HEK293 (cell line): Measurements from ENCODE around the gene ALOX12.

Experiments
- CTCF ChIA-PET: fragments of 350-600 bp; formaldehyde crosslinking; extraction: SDS; loops from one replicate; lab custom pipeline; 2021; ENCODE audit warnings: antibody characterized with exemption; lab: Yijun Ruan, JAX
- POLR2A ChIA-PET: fragments of 300-600 bp; formaldehyde crosslinking; extraction: SDS; loops from one replicate; lab custom pipeline; 2020; ENCODE audit warnings: antibody characterized with exemption, inconsistent platforms; lab: Yijun Ruan, JAX
- H3K27ac ChIP-seq: fragments of 200-500 bp; sonication (Bioruptor generic); 2 replicates; pipeline ENCODE4 v1.5.1; 2014; ENCODE audit warnings: low read depth, low read length, control low read depth, inconsistent platforms; ENCODE audit errors: extremely low read depth
- H3K36me3 ChIP-seq, 2 experiments: fragments of 200-500 bp in 1 of 2; sonication (Bioruptor generic) in 1 of 2; 1 replicate in 1 of 2; 2 replicates in 1 of 2; pipeline ENCODE4 v1.5.1; 2014 to 2017; ENCODE audit warnings: inconsistent platforms in 2 of 2, low read length in 2 of 2; ENCODE audit not compliant: control insufficient read depth in 2 of 2, insufficient read depth in 1 of 2
- H3K4me1 ChIP-seq: fragments of 200-500 bp; sonication (Bioruptor generic); 2 replicates; pipeline ENCODE4 v1.5.1; 2014; ENCODE audit warnings: mild to moderate bottlenecking, low read length, inconsistent platforms; ENCODE audit not compliant: control insufficient read depth, insufficient read depth
- H3K4me3 ChIP-seq: 2 replicates; pipeline ENCODE4 v1.5.1; 2011; ENCODE audit warnings: low read depth, mild to moderate bottlenecking, control low read depth, low read length, moderate library complexity
- H3K9me3 ChIP-seq: fragments of 200-500 bp; sonication (Bioruptor generic); 2 replicates; pipeline ENCODE4 v1.5.1; 2014; ENCODE audit warnings: low read depth, low read length, inconsistent platforms; ENCODE audit not compliant: control insufficient read depth, insufficient read depth
- BCL11A ChIP-seq: fragments of 450-650 bp; formaldehyde crosslinking; IDR thresholded peaks from 2 replicates; pipeline ENCODE4 v1.5.1; 2016; ENCODE audit warnings: low read depth, missing biosample characterization, missing genetic modification characterization
- GFI1B ChIP-seq: fragments of 450-650 bp; formaldehyde crosslinking; IDR thresholded peaks from 2 replicates; pipeline ENCODE4 v1.5.1; 2016; ENCODE audit warnings: missing biosample characterization, missing genetic modification characterization
- GLIS2 ChIP-seq: fragments of 450-650 bp; formaldehyde crosslinking; IDR thresholded peaks from 2 replicates; pipeline ENCODE4 v1.5.1; 2016; ENCODE audit warnings: missing biosample characterization, missing genetic modification characterization
- HOXD13 ChIP-seq: sonication (generic); formaldehyde crosslinking; IDR thresholded peaks from 2 replicates; pipeline ENCODE4 v1.8.0; 2022; ENCODE audit warnings: missing genetic modification reagents, borderline replicate concordance
- KLF10 ChIP-seq: fragments of 450-650 bp; IDR thresholded peaks from 2 replicates; pipeline ENCODE4 v1.5.1; 2018; ENCODE audit warnings: missing biosample characterization, mild to moderate bottlenecking, missing genetic modification characterization
- OSR2 ChIP-seq: fragments of 450-650 bp; formaldehyde crosslinking; IDR thresholded peaks from 2 replicates; pipeline ENCODE4 v1.5.1; 2016; ENCODE audit warnings: missing biosample characterization, missing genetic modification characterization
- RBAK ChIP-seq: fragments of 450-650 bp; formaldehyde crosslinking; IDR thresholded peaks from 2 replicates; pipeline ENCODE4 v1.5.1; 2016; ENCODE audit warnings: missing biosample characterization, missing genetic modification characterization
- SP2 ChIP-seq: fragments of 450-650 bp; formaldehyde crosslinking; IDR thresholded peaks from 2 replicates; pipeline ENCODE4 v1.5.1; 2016; ENCODE audit warnings: missing biosample characterization, missing genetic modification characterization
- SP7 ChIP-seq: fragments of 450-650 bp; formaldehyde crosslinking; IDR thresholded peaks from 2 replicates; pipeline ENCODE4 v1.5.1; 2016; ENCODE audit warnings: missing biosample characterization, missing genetic modification characterization
- ZBTB48 ChIP-seq: fragments of 450-650 bp; formaldehyde crosslinking; IDR thresholded peaks from 2 replicates; pipeline ENCODE4 v1.5.1; 2016; ENCODE audit warnings: missing biosample characterization, missing genetic modification characterization
- ZFP69B ChIP-seq: fragments of 450-650 bp; formaldehyde crosslinking; IDR thresholded peaks from 2 replicates; pipeline ENCODE4 v1.5.1; 2016; ENCODE audit warnings: missing biosample characterization, missing genetic modification characterization
- ZIC2 ChIP-seq: fragments of 450-650 bp; formaldehyde crosslinking; IDR thresholded peaks from 2 replicates; pipeline ENCODE4 v1.5.1; 2016; ENCODE audit warnings: missing biosample characterization, missing genetic modification characterization
- ZNF133 ChIP-seq: fragments of 450-650 bp; formaldehyde crosslinking; IDR thresholded peaks from 2 replicates; pipeline ENCODE4 v1.5.1; 2016; ENCODE audit warnings: missing biosample characterization, missing genetic modification characterization
- ZNF184 ChIP-seq: fragments of 450-650 bp; IDR thresholded peaks from 2 replicates; pipeline ENCODE4 v1.5.1; 2018; ENCODE audit warnings: missing biosample characterization, mild to moderate bottlenecking, missing genetic modification characterization
- ZNF221 ChIP-seq: fragments of 450-650 bp; formaldehyde crosslinking; IDR thresholded peaks from 2 replicates; pipeline ENCODE4 v1.5.1; 2017; ENCODE audit warnings: missing biosample characterization, missing genetic modification characterization, borderline replicate concordance
- ZNF223 ChIP-seq: fragments of 450-650 bp; formaldehyde crosslinking; IDR thresholded peaks from 2 replicates; pipeline ENCODE4 v1.5.1; 2016; ENCODE audit warnings: missing biosample characterization, missing genetic modification characterization
- ZNF239 ChIP-seq: fragments of 450-650 bp; formaldehyde crosslinking; IDR thresholded peaks from 2 replicates; pipeline ENCODE4 v1.5.1; 2016; ENCODE audit warnings: missing biosample characterization, missing genetic modification characterization
- ZNF292 ChIP-seq: fragments of 450-650 bp; formaldehyde crosslinking; IDR thresholded peaks from 2 replicates; pipeline ENCODE4 v1.5.1; 2016; ENCODE audit warnings: low read depth, missing biosample characterization, missing genetic modification characterization, borderline replicate concordance
- ZNF350 ChIP-seq: fragments of 450-650 bp; formaldehyde crosslinking; IDR thresholded peaks from 2 replicates; pipeline ENCODE4 v1.5.0; 2017; ENCODE audit warnings: missing biosample characterization, mild to moderate bottlenecking, missing genetic modification characterization
- ZNF398 ChIP-seq: fragments of 450-650 bp; formaldehyde crosslinking; IDR thresholded peaks from 2 replicates; pipeline ENCODE4 v1.5.1; 2017; ENCODE audit warnings: missing biosample characterization, missing genetic modification characterization
- ZNF416 ChIP-seq: fragments of 450-650 bp; formaldehyde crosslinking; IDR thresholded peaks from 2 replicates; pipeline ENCODE4 v1.5.1; 2016; ENCODE audit warnings: missing biosample characterization, missing genetic modification characterization
- ZNF426 ChIP-seq: fragments of 450-650 bp; formaldehyde crosslinking; IDR thresholded peaks from 2 replicates; pipeline ENCODE4 v1.5.1; 2017; ENCODE audit warnings: missing biosample characterization, missing genetic modification characterization, mild to moderate bottlenecking, inconsistent platforms, moderate library complexity
- ZNF513 ChIP-seq: fragments of 450-650 bp; IDR thresholded peaks from 2 replicates; pipeline ENCODE4 v1.5.1; 2018; ENCODE audit warnings: missing biosample characterization, missing genetic modification characterization
- ZNF571 ChIP-seq: fragments of 450-650 bp; formaldehyde crosslinking; IDR thresholded peaks from 2 replicates; pipeline ENCODE4 v1.5.0; 2017; ENCODE audit warnings: missing biosample characterization, missing genetic modification characterization
- ZNF585B ChIP-seq: fragments of 450-650 bp; formaldehyde crosslinking; IDR thresholded peaks from 2 replicates; pipeline ENCODE4 v1.5.1; 2016; ENCODE audit warnings: missing biosample characterization, missing genetic modification characterization
- ZNF596 ChIP-seq: fragments of 450-650 bp; IDR thresholded peaks from 2 replicates; pipeline ENCODE4 v1.5.0; 2018; ENCODE audit warnings: missing biosample characterization, mild to moderate bottlenecking, missing genetic modification characterization, moderate library complexity
- ZNF645 ChIP-seq: fragments of 450-650 bp; formaldehyde crosslinking; IDR thresholded peaks from 2 replicates; pipeline ENCODE4; 2016; ENCODE audit warnings: missing biosample characterization, missing genetic modification characterization
- ZNF660 ChIP-seq: fragments of 450-650 bp; IDR thresholded peaks from 2 replicates; pipeline ENCODE4 v1.5.1; 2018; ENCODE audit warnings: missing biosample characterization, mild to moderate bottlenecking, missing genetic modification characterization
- ZNF670 ChIP-seq: fragments of 450-650 bp; formaldehyde crosslinking; IDR thresholded peaks from 2 replicates; pipeline ENCODE4 v1.5.1; 2016; ENCODE audit warnings: missing biosample characterization, missing genetic modification characterization, low read depth
- ZNF837 ChIP-seq: fragments of 450-650 bp; formaldehyde crosslinking; IDR thresholded peaks from 2 replicates; pipeline ENCODE4 v1.5.1; 2016; ENCODE audit warnings: missing biosample characterization, missing genetic modification characterization
- TF ChIP-seq, protein P1 (sequence below): sonication (generic); formaldehyde crosslinking; IDR thresholded peaks from 2 replicates; pipeline ENCODE4 v1.8.1; 2022; ENCODE audit warnings: mild to moderate bottlenecking, moderate library complexity, missing genetic modification reagents
- TF ChIP-seq, protein P2 (sequence below): fragments of 450-650 bp; formaldehyde crosslinking; IDR thresholded peaks from 2 replicates; pipeline ENCODE4 v1.5.1; 2016; ENCODE audit warnings: missing biosample characterization, missing genetic modification characterization

Gene ALOX12

DNA sequence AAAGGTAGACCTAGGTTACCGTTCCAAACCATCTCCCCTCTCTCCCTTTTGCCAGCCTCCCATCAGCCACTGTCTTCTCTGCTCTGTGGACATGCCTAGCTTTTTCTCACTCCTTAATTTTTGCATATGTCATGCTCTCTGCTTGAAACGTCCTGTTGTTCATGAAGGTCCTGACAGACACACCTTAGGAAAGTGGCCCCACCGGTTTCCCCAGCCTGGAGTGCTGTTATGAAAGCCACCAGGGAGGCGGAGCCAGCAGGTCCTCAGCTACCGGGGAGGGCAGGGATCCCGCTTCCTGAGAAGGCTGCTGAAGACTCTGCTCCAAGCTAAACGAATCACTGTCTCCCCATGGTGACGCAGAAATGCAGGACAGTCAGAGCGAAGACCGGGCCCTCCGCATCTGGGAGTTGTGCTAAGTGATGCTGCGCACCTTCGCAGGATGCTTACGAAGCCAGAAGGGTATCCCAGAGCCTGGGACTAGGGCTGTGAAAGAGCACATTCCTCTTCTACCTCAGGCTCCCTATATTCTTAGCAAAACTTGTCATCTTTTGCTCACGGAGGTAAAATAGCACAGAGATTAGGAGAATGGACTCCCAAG is 50.4 kb downstream of the ALOX12 start:
- no peaks in the 10 kb centered on the region for H3K36me3 ChIP-seq
- no peaks in the 10 kb centered on the region for H3K9me3 ChIP-seq
- POLR2A ChIA-PET, result interaction anchor here (1.0 to 1.9 kb wide), 9 partner anchors 11 to 641 kb away, joined by 3 to 21 read pairs (median 9); partner anchors contain the start of genes ACADVL, DLG4, DVL2 and NEURL4
- CTCF ChIA-PET, result interaction anchor here (0.6 to 12.8 kb wide), 69 partner anchors 8 to 1014 kb away, joined by 3 to 388 read pairs (median 5); partner anchors contain the start of genes ACADVL, ACAP1, ASGR1 and BCL6B
- peaks cover 6% of the 10 kb centered on the region; the same call in 1 of the 2 replicates for H3K4me1 ChIP-seq
- H3K27ac ChIP-seq, result peak overlapping the region; percentile 34; the same call in 1 of the 2 replicates
- H3K4me3 ChIP-seq, result peak overlapping the region; percentile 0
- TF ChIP-seq ZNF398, result peak; percentile 28; the same call in 1 of the 2 replicates
- no peak for TF ChIP-seq ZNF585B
- TF ChIP-seq ZNF184, result no peak
- no peak for TF ChIP-seq ZNF426
- no peak for TF ChIP-seq ZNF596 (tag by site-specific recombination)
- TF ChIP-seq ZNF645, result no peak
- no peak for TF ChIP-seq ZNF571 (tag by site-specific recombination)
- peak; percentile 68 for TF ChIP-seq ZBTB48 (tag by site-specific recombination)
- 0 out of 2 replicates have a peak, but pooled peaks have one; percentile 16 for TF ChIP-seq GLIS2 (tag by site-specific recombination)
- TF ChIP-seq, protein P1, sequence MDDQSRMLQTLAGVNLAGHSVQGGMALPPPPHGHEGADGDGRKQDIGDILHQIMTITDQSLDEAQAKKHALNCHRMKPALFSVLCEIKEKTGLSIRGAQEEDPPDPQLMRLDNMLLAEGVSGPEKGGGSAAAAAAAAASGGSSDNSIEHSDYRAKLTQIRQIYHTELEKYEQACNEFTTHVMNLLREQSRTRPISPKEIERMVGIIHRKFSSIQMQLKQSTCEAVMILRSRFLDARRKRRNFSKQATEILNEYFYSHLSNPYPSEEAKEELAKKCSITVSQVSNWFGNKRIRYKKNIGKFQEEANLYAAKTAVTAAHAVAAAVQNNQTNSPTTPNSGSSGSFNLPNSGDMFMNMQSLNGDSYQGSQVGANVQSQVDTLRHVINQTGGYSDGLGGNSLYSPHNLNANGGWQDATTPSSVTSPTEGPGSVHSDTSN, result no peak
- TF ChIP-seq GFI1B, result 0 out of 2 replicates have a peak, but pooled peaks have one; percentile 13
- peak; percentile 60 for TF ChIP-seq SP2 (tag by site-specific recombination)
- TF ChIP-seq KLF10 (tag by site-specific recombination), result no peak
- no peak for TF ChIP-seq ZNF350 (tag by site-specific recombination)
- no peak for TF ChIP-seq ZNF416 (tag by site-specific recombination)
- no peak for TF ChIP-seq ZNF513 (tag by site-specific recombination)
- TF ChIP-seq HOXD13 (CRISPR knock-in tag), result no peak
- 0 out of 2 replicates have a peak, but pooled peaks have one; percentile 46 for TF ChIP-seq SP7
- TF ChIP-seq ZFP69B, result peak; percentile 89
- TF ChIP-seq ZNF221 (tag by site-specific recombination), result no peak
- no peak for TF ChIP-seq ZNF133 (tag by site-specific recombination)
- peak; percentile 43; the same call in 1 of the 2 replicates for TF ChIP-seq ZIC2
- no peak for TF ChIP-seq ZNF223
- peak; percentile 97 for TF ChIP-seq ZNF837 (tag by site-specific recombination)
- no peak for TF ChIP-seq ZNF239 (tag by site-specific recombination)
- peak; percentile 52; the same call in 1 of the 2 replicates for TF ChIP-seq OSR2 (tag by site-specific recombination)
- TF ChIP-seq ZNF660 (tag by site-specific recombination), result no peak
- no peak for TF ChIP-seq ZNF670 (tag by site-specific recombination)
- TF ChIP-seq BCL11A (tag by site-specific recombination), result no peak
- TF ChIP-seq RBAK (tag by site-specific recombination), result no peak
- no peak for TF ChIP-seq ZNF292 (tag by site-specific recombination)
- TF ChIP-seq, protein P2, sequence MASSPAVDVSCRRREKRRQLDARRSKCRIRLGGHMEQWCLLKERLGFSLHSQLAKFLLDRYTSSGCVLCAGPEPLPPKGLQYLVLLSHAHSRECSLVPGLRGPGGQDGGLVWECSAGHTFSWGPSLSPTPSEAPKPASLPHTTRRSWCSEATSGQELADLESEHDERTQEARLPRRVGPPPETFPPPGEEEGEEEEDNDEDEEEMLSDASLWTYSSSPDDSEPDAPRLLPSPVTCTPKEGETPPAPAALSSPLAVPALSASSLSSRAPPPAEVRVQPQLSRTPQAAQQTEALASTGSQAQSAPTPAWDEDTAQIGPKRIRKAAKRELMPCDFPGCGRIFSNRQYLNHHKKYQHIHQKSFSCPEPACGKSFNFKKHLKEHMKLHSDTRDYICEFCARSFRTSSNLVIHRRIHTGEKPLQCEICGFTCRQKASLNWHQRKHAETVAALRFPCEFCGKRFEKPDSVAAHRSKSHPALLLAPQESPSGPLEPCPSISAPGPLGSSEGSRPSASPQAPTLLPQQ (tag by site-specific recombination), result peak; percentile 69; the same call in 1 of the 2 replicates
